ENCODE data around the gene DTHD1. TPM values are rescaled to one million over a fixed set of nuclear protein-coding genes. Genes with fewer than 3 reads are reported as not detected.
A peak's percentile ranks its signal among the peaks of the same experiment; 100 is the strongest.

The DTHD1 gene
- total RNA-seq, 4 donors from 2014 or later, result 0.26 to 0.66 TPM; not detected in 2

DNA sequence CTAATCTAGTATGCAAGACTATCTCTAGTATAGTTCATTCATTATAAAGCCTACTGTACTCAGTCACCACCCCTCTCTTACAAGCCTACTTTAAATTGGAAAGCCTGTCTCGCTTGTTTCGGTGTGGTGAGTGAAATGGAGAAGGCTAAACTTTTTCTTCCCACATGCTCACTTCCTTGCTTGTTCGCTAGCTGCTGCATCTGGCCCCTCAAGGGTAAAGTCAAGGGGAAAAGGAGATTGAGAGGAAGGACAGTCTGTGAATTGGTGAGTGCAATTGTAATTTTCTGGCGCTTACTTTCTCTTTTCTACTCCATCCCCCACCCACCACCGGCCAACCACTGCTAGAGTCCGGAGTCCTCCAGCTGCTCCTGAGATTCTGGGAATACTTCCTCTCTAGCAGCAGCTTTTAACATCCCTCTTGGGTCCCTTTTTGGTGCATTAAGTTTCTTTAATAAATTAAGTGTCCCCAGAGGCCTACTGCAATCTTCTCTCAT, 25.0 kb upstream of the DTHD1 start:
- DNase-seq (ENCODE audit: extremely low spot score), result no peak

DNA sequence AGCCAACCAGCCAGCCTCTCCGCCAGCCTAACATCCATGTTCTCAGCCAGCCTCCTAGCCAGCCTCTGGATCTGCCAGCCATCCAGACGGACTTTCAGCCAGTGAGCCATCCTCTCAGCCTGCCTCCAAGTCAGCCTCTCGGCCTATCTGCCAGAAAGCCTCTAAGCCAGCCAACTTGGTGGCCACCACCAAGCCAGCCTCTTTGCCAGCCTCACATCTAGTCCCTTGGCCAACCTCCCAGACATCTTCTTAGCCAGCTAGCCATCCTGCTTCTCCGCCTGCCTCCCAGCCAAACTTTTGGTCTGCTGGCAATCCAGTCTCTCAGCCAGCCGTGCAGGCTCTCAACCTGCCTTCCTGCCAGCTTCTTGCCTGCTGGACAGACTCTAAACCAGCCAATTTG, 20.7 kb upstream of the DTHD1 start:
- no peak overlapping the region for H3K4me3 ChIP-seq
- DNase-seq (ENCODE audit: extremely low spot score), result no peak
- no peaks in the 10 kb centered on the region for H3K36me3 ChIP-seq
- no peaks in the 10 kb centered on the region for H3K4me1 ChIP-seq
- intact Hi-C loops (cut with DNase I), result no loop called here
- H3K27me3 ChIP-seq, result no peaks in the 10 kb centered on the region
- H3K27ac ChIP-seq (replicated peaks in 1 of 4), result no peak overlapping the region
- TF ChIP-seq, protein P1, sequence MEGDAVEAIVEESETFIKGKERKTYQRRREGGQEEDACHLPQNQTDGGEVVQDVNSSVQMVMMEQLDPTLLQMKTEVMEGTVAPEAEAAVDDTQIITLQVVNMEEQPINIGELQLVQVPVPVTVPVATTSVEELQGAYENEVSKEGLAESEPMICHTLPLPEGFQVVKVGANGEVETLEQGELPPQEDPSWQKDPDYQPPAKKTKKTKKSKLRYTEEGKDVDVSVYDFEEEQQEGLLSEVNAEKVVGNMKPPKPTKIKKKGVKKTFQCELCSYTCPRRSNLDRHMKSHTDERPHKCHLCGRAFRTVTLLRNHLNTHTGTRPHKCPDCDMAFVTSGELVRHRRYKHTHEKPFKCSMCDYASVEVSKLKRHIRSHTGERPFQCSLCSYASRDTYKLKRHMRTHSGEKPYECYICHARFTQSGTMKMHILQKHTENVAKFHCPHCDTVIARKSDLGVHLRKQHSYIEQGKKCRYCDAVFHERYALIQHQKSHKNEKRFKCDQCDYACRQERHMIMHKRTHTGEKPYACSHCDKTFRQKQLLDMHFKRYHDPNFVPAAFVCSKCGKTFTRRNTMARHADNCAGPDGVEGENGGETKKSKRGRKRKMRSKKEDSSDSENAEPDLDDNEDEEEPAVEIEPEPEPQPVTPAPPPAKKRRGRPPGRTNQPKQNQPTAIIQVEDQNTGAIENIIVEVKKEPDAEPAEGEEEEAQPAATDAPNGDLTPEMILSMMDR (IDR thresholded peaks at IDR 0.05), result no peak
- no peak for TF ChIP-seq EP300 (IDR thresholded peaks at IDR 0.05)
- no peak for TF ChIP-seq POLR2A (IDR thresholded peaks at IDR 0.05; ENCODE audit: low read depth)
- H3K9me3 ChIP-seq, result no peaks in the 10 kb centered on the region
- WGBS, result 87% methylated on average over 5 of the region's 5 CpGs

More for the DNA sequence above, 25.0 kb upstream of the DTHD1 start:
- no peaks in the 10 kb centered on the region for H3K9me3 ChIP-seq
- WGBS, result 64% methylated on average over 6 of the region's 6 CpGs
- no peaks in the 10 kb centered on the region for H3K4me1 ChIP-seq
- H3K4me3 ChIP-seq, result peak overlapping the region in 1 of 4 donors; percentile 4
- H3K36me3 ChIP-seq, result no peaks in the 10 kb centered on the region
- H3K27me3 ChIP-seq, result no peaks in the 10 kb centered on the region
- intact Hi-C loops (cut with DNase I), result no loop called here
- TF ChIP-seq POLR2A (IDR thresholded peaks at IDR 0.05; ENCODE audit: low read depth), result no peak
- TF ChIP-seq EP300 (IDR thresholded peaks at IDR 0.05), result no peak
- no peak for TF ChIP-seq POLR2AphosphoS5 (IDR thresholded peaks at IDR 0.05)
- TF ChIP-seq, protein P1 (IDR thresholded peaks at IDR 0.05), result no peak
- no peak overlapping the region for H3K27ac ChIP-seq (replicated peaks in 1 of 4)

DNA sequence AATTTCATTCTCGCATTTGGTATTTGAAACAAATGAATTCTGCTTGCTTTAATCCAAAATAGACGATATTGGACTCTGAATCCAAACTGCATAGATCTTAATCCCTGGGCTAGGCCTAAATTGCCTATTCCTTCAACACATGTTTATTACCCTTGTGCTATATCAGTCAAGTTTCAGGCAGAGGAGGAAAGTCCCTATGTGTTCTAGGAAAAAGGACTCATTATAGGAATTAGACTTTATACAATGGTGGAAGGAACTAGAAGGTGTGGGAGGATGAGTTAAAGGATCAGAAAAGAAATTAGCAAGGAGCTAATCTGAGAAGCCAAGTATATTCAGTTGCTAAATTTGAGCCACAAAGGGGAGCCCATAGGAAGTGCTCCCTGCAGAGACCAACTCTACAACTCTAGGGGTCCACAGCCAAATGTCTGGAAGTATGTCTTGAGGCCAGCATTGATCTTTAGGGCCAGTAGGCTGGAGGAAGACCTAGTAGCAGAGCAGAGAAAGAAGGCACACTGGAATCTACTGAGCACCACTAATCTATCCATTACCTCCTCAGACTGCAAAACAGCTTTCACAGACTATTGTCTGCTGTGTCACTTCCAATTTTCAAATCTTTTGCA, 17.1 kb upstream of the DTHD1 start:
- Histone ChIP-seq H3K27ac (replicated peaks in 1 of 4) (no peak overlapping the region), H3K9me3 (no peaks in the 10 kb centered on the region), H3K27me3 (no peaks in the 10 kb centered on the region), H3K36me3 (no peaks in the 10 kb centered on the region), H3K4me1 (no peaks in the 10 kb centered on the region), H3K4me3 (no peak overlapping the region)
- no peak for DNase-seq (ENCODE audit: extremely low spot score)
- TF ChIP-seq EP300 (IDR thresholded peaks at IDR 0.05), result no peak
- no peak for TF ChIP-seq POLR2AphosphoS5 (IDR thresholded peaks at IDR 0.05)
- TF ChIP-seq, protein P1 (IDR thresholded peaks at IDR 0.05), result no peak
- no peak for TF ChIP-seq POLR2A (IDR thresholded peaks at IDR 0.05; ENCODE audit: low read depth)
- WGBS, result 97% methylated on average over 2 of the region's 2 CpGs
- intact Hi-C loops (cut with DNase I), result no loop called here

DNA sequence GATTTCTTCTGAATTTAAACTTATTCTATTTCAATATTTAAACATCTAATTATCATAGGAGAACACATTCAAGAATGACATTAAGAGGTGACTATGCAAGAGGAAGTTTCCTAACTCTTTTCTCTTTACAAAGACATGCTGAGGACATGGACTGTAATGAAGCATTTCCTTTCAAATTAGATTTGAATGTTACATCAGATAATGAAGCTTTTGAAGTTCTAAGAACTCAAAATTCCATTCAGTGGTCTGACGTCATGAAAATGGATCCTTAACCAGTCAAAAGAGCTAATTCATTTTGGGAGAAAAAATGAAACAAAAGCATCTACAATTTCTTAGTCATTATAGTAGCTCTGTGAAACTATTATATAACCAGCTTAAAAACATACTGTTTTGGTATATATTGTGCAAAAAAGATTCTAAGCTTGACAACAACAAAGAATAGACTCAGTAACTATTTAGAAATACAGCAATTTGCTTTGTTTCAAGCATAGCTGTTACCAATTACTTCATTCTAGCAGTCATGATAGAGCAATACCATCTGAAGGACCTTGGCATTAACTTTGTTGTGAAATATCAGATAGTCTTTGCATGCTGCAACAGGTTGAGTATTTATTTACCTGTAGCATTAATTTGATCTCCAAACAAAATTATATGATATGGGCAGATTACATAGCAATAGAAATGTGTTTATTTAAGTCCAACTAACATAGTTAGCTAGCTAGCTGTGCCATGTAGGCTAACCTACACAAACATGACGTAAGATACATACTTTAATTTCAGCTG, 13.7 kb upstream of the DTHD1 start:
- intact Hi-C loops (cut with DNase I), result no loop called here
- no peaks in the 10 kb centered on the region for H3K27me3 ChIP-seq
- no peak overlapping the region for H3K4me3 ChIP-seq
- H3K27ac ChIP-seq (replicated peaks in 1 of 4), result no peak overlapping the region
- H3K36me3 ChIP-seq, result no peaks in the 10 kb centered on the region
- H3K9me3 ChIP-seq, result no peaks in the 10 kb centered on the region
- DNase-seq (ENCODE audit: extremely low spot score), result no peak
- WGBS, result 68% methylated on average over 2 of the region's 2 CpGs
- no peaks in the 10 kb centered on the region for H3K4me1 ChIP-seq
- TF ChIP-seq EP300 (IDR thresholded peaks at IDR 0.05) (no peak), POLR2A (IDR thresholded peaks at IDR 0.05; ENCODE audit: low read depth) (no peak), POLR2AphosphoS5 (IDR thresholded peaks at IDR 0.05) (no peak)
- TF ChIP-seq, protein P1 (IDR thresholded peaks at IDR 0.05), result no peak

All from esophagus muscularis mucosa (tissue), 4 donors.